Activated B cell treated with CpG ODN at 0.5 μM for 24 hours (primary cell): ENCODE results near the gene IRX3. TPM values are rescaled to one million over a fixed set of nuclear protein-coding genes. Genes with fewer than 3 reads are reported as not detected.

Experiments
- ATAC-seq: fragments of 200-7000 bp; cut with Tn5 transposase; one replicate; pipeline ENCODE4 v1.10.0; 2021; ENCODE audit warnings: low read depth, mild to moderate bottlenecking, moderate library complexity
- CTCF ChIA-PET: fragments of 350-600 bp; sonication (Branson Sonifier 250); formaldehyde crosslinking; loops from one replicate; lab custom pipeline; 2021; ENCODE audit warnings: antibody characterized with exemption; lab: Charles Lee
- POLR2A ChIA-PET: fragments of 350-600 bp; sonication (Branson Sonifier 250); formaldehyde crosslinking; loops from one replicate; lab custom pipeline; 2021; ENCODE audit warnings: antibody characterized with exemption; lab: Charles Lee
- DNase-seq: peaks from one replicate; pipeline ENCODE4 v3.0.0; 2022
- H3K27ac Mint-ChIP-seq: one replicate; pipeline ENCODE4 v1.8.0; 2020; ENCODE audit warnings: mixed read lengths
- H3K27me3 Mint-ChIP-seq: one replicate; pipeline ENCODE4 v1.8.0; 2021; ENCODE audit warnings: mixed read lengths
- H3K36me3 Mint-ChIP-seq: one replicate; pipeline ENCODE4 v1.8.0; 2021; ENCODE audit warnings: low read depth, mixed read lengths
- H3K4me1 Mint-ChIP-seq: one replicate; pipeline ENCODE4 v1.8.0; 2021; ENCODE audit warnings: mixed read lengths
- H3K4me3 Mint-ChIP-seq: one replicate; pipeline ENCODE4 v1.8.0; 2020; ENCODE audit warnings: mild to moderate bottlenecking, mixed read lengths
- H3K9me3 Mint-ChIP-seq: one replicate; pipeline ENCODE4 v1.8.0; 2020; ENCODE audit warnings: mixed read lengths
- intact Hi-C: fragments of 100-400 bp; cut with micrococcal nuclease; formaldehyde crosslinking; loops from one replicate; pipeline ENCODE4 v1.15.1; 2024
- total RNA-seq: library from RNA; stranded (reverse); gene quantifications from 2 replicates; pipeline ENCODE4 v1.2.3, GENCODE V29; 2022
- TF ChIP-seq, protein P1 (sequence below): fragments of 200-600 bp; IDR thresholded peaks from one replicate; pipeline ENCODE4 v1.8.0; 2022; ENCODE audit warnings: antibody characterized with exemption, mild to moderate bottlenecking

The IRX3 gene
- total RNA-seq, 1 donor from 2014 or later, result not detected

DNA sequence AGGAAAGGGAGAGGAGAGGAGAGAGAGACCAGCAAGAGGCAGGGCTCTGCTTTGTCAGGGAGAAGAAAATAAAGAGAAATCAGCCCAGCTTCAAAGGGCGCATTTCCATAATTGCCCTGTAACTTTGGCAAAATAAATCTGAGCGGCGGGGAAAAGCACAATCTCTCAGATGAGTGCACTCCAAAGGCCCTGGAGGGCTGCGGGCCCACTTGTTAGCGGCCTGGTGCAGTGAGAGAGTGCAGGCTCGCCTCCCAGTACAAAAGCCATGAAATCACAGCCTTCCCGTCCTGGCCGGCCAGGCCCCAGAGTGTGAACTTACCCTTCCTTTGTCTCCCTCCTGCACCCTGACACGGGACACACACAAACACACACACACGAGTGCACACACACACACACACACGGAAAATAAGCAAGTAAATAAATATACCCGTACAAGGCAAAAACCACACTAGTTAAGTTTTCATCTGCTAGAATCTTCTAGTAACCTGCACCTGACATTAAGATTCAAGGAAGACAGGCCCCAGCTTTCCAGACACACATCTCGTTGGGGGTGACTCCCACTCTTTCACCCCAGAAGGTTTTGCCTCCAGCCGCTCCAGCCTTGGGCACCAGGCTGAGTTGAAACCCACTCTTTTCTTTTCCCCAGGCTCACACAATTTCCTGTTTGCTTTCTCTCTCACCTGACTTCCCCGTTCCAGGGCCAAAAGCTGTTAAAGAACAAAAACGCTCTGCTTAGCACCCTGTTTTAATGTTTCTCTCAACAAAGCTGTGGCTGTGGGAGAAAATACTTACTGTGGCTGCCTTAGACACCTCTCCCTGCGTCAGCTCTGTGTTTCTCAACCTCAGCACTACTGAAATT, 8.5 kb downstream of the IRX3 start:
- TF ChIP-seq, protein P1, sequence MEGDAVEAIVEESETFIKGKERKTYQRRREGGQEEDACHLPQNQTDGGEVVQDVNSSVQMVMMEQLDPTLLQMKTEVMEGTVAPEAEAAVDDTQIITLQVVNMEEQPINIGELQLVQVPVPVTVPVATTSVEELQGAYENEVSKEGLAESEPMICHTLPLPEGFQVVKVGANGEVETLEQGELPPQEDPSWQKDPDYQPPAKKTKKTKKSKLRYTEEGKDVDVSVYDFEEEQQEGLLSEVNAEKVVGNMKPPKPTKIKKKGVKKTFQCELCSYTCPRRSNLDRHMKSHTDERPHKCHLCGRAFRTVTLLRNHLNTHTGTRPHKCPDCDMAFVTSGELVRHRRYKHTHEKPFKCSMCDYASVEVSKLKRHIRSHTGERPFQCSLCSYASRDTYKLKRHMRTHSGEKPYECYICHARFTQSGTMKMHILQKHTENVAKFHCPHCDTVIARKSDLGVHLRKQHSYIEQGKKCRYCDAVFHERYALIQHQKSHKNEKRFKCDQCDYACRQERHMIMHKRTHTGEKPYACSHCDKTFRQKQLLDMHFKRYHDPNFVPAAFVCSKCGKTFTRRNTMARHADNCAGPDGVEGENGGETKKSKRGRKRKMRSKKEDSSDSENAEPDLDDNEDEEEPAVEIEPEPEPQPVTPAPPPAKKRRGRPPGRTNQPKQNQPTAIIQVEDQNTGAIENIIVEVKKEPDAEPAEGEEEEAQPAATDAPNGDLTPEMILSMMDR, result no peak
- intact Hi-C loops, result no loop called here
- peaks cover 42% of the 10 kb centered on the region for H3K27me3 Mint-ChIP-seq
- H3K9me3 Mint-ChIP-seq, result no peaks in the 10 kb centered on the region
- H3K36me3 Mint-ChIP-seq, result no peaks in the 10 kb centered on the region
- H3K4me3 Mint-ChIP-seq, result no peak overlapping the region
- no peak overlapping the region for H3K27ac Mint-ChIP-seq
- DNase-seq (no peak), ATAC-seq (no peak)
- ChIA-PET CTCF (no interaction called here), POLR2A (no interaction called here)
- peaks cover 3% of the 10 kb centered on the region for H3K4me1 Mint-ChIP-seq

DNA sequence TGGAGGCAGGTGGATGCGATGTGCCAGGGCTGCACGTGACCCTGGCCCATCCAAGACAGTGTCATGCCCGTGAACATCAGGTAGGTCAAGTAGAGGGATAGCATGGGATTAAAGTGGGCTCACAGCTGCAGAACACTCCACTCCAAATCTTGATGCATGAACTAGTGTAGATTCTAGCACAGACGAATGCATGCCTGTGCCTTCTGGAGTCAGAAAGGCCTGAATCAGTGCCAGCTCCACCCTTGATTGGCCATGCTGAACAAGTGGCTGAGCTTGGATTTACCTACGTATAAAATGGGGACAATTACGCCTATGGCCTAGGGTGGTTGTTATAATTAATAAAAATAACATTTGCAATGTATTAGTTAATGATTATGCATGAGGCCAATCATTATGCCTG, 10.6 kb downstream of the IRX3 start:
- ATAC-seq, result no peak
- Mint-ChIP-seq H3K4me1 (no peaks in the 10 kb centered on the region), H3K36me3 (no peaks in the 10 kb centered on the region), H3K4me3 (no peak overlapping the region), H3K27me3 (peaks cover 25% of the 10 kb centered on the region), H3K9me3 (no peaks in the 10 kb centered on the region), H3K27ac (no peak overlapping the region)
- DNase-seq, result no peak
- TF ChIP-seq, protein P1, result no peak
- intact Hi-C loops, result no loop called here
- ChIA-PET POLR2A (no interaction called here), CTCF (no interaction called here)

DNA sequence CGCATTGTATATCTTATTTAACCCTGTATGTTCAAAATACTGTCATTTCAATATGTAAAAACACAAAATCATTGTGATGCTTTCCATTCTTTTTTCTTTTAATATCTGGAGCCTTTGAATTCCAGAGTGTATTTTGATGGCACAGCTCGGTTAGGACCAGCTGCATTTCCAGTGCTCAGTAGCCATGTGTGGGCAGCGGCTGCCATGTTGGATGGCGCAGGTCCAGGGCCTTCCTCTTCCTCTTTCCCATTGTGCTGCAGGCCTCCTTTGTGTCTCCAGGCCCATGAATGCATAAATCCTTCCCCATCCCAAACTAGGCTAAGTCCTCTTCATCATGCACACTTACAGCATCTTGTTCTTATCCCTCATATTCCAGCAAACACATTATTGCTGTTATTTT, 13.0 kb downstream of the IRX3 start:
- Mint-ChIP-seq H3K9me3 (no peaks in the 10 kb centered on the region), H3K36me3 (no peaks in the 10 kb centered on the region), H3K4me1 (no peaks in the 10 kb centered on the region), H3K27ac (no peak overlapping the region), H3K27me3 (peaks cover 6% of the 10 kb centered on the region), H3K4me3 (no peak overlapping the region)
- ATAC-seq (no peak), DNase-seq (no peak)
- intact Hi-C loops, result no loop called here
- ChIA-PET CTCF (no interaction called here), POLR2A (no interaction called here)
- TF ChIP-seq, protein P1, result no peak

DNA sequence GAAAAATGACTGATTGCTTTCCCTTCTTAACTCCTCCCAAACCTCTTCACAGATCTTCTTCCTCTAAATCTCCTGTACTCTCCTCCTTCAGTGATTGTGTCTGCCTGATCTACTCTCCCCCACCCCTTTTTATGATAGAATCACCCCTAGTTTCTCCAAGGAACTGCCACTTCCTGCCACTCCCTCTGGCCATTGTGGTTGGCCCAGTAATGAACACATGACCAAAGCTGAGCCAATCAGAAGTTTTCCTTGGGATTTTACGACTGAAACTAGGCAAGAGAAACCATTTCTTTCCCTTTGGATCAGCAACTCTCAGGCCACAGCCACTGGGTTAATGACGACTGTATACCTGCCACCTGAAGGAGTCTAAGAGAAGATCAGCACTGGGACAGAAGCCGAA, 15.9 kb downstream of the IRX3 start:
- CTCF ChIA-PET, result no interaction called here
- no peak overlapping the region for H3K27ac Mint-ChIP-seq
- no peaks in the 10 kb centered on the region for H3K4me1 Mint-ChIP-seq
- POLR2A ChIA-PET, result no interaction called here
- H3K27me3 Mint-ChIP-seq, result peaks cover 3% of the 10 kb centered on the region
- no peaks in the 10 kb centered on the region for H3K36me3 Mint-ChIP-seq
- H3K9me3 Mint-ChIP-seq, result no peaks in the 10 kb centered on the region
- DNase-seq (no peak), ATAC-seq (no peak)
- H3K4me3 Mint-ChIP-seq, result no peak overlapping the region
- intact Hi-C loops, result no loop called here
- TF ChIP-seq, protein P1, result no peak

DNA sequence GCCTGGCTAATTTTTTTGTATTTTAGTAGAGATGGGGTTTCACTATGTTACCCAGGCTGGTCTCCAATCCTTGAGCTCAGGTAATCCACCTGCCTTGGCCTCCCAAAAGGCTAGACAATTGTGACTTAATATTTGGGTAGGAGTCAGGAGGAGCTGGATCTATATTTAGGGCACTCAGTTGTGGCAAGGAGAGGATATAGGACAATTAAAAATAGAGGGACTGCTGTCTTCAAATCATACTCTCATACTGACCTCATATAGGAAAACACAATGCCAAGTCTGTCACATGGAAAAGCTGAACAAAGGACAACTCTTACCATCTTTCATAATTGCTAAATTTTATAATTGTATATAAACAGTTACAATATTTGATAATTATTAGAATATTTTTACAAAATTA, 17.1 kb downstream of the IRX3 start:
- Mint-ChIP-seq H3K4me1 (no peaks in the 10 kb centered on the region), H3K27me3 (no peaks in the 10 kb centered on the region)
- intact Hi-C loops, result no loop called here

More for the DNA sequence above, 17.1 kb downstream of the IRX3 start:
- H3K36me3 Mint-ChIP-seq, result no peaks in the 10 kb centered on the region
- TF ChIP-seq, protein P1, result no peak
- ChIA-PET CTCF (no interaction called here), POLR2A (no interaction called here)
- no peaks in the 10 kb centered on the region for H3K9me3 Mint-ChIP-seq
- no peak overlapping the region for H3K4me3 Mint-ChIP-seq
- ATAC-seq (no peak), DNase-seq (no peak)
- H3K27ac Mint-ChIP-seq, result no peak overlapping the region
